CD4-positive, alpha-beta T cell treated with Interferon gamma for 1 hour (primary cell): ENCODE measurements around the gene NFATC3.

ENCODE experiments used
- DNase-seq: peaks from one replicate; pipeline ENCODE4 v3.0.0-alpha.2; 2020

NFATC3 gene

GRCh38 chr16:68073902-68074760 is 11.0 kb upstream of the NFATC3 start:
- no peak for DNase-seq

- DNase-seq = peak; percentile 80
These were observed 10.2 kb upstream of the NFATC3 start for GRCh38 chr16:68074850-68075555.

GRCh38 chr16:68075980-68076379 is 9.2 kb upstream of the NFATC3 start:
- DNase-seq = no peak

GRCh38 chr16:68076560-68076959 is 8.6 kb upstream of the NFATC3 start:
- no peak for DNase-seq

GRCh38 chr16:68077866-68078700 is 7.1 kb upstream of the NFATC3 start:
- no peak for DNase-seq

- no peak for DNase-seq
These were observed 6.3 kb upstream of the NFATC3 start for GRCh38 chr16:68078701-68079375.

- no peak for DNase-seq
These were observed 5.9 kb upstream of the NFATC3 start for GRCh38 chr16:68079376-68079625.

GRCh38 chr16:68079626-68080344 is 5.4 kb upstream of the NFATC3 start:
- peak; percentile 71 for DNase-seq

- DNase-seq = no peak
These were observed 3.1 kb upstream of the NFATC3 start for GRCh38 chr16:68081861-68082628.

GRCh38 chr16:68082629-68083238 is 2.4 kb upstream of the NFATC3 start:
- no peak for DNase-seq

- DNase-seq = no peak
These were observed 1.9 kb upstream of the NFATC3 start for GRCh38 chr16:68083239-68083781.

GRCh38 chr16:68083861-68084503 is 1.2 kb upstream of the NFATC3 start:
- DNase-seq = no peak

GRCh38 chr16:68084504-68085258 is 489 bp upstream of the NFATC3 start:
- peak; percentile 89 for DNase-seq

- no peak for DNase-seq
These were observed 1.2 kb downstream of the NFATC3 start for GRCh38 chr16:68086336-68086841.

- no peak for DNase-seq
These were observed 1.7 kb downstream of the NFATC3 start for GRCh38 chr16:68086860-68087268.

- DNase-seq = no peak
These were observed 2.5 kb downstream of the NFATC3 start for GRCh38 chr16:68087688-68088087.

GRCh38 chr16:68088130-68088972 is 3.2 kb downstream of the NFATC3 start:
- DNase-seq = no peak

- no peak for DNase-seq
These were observed 3.9 kb downstream of the NFATC3 start for GRCh38 chr16:68089067-68089466.
